RWPE1 (cell line): Measurements from ENCODE around the gene REPIN1.
A peak's percentile ranks its signal among the peaks of the same experiment; 100 is the strongest.

Experiments
- CTCF ChIA-PET: fragments of 350-600 bp; sonication (Branson Sonifier 250); formaldehyde crosslinking; extraction: SDS; loops from one replicate; lab custom pipeline; 2021; lab: Yijun Ruan, JAX
- POLR2A ChIA-PET: fragments of 400-600 bp; formaldehyde crosslinking; extraction: SDS; loops from one replicate; lab custom pipeline; 2020; ENCODE audit warnings: antibody characterized with exemption; ENCODE audit not compliant: low non-redundant PET; lab: Yijun Ruan, JAX
- DNase-seq: peaks from one replicate; pipeline ENCODE4 v3.0.0; 2012; ENCODE audit warnings: low spot score
- H3K27ac ChIP-seq: fragments of 450-650 bp; 2 replicates; pipeline ENCODE4 v1.5.1; 2017
- CTCF ChIP-seq: fragments of 450-650 bp; conservative IDR thresholded peaks from 2 replicates; pipeline ENCODE4 v1.5.1; 2017; ENCODE audit warnings: low read depth, mild to moderate bottlenecking

Gene REPIN1

GRCh38 chr7:150415161-150416153 is 46.8 kb downstream of the REPIN1 start:
- ChIA-PET CTCF (interaction anchor here (0.6 kb wide), 1 partner anchor 317 kb away, joined by 3 read pairs; no protein-coding TSS in a partner anchor), POLR2A (no interaction called here)
- TF ChIP-seq CTCF = no peak
- no peak for DNase-seq
- H3K27ac ChIP-seq = no peak overlapping the region

GRCh38 chr7:150417239-150417638 is 48.6 kb downstream of the REPIN1 start:
- DNase-seq = no peak
- TF ChIP-seq CTCF = no peak
- no peak overlapping the region for H3K27ac ChIP-seq
- ChIA-PET POLR2A (no interaction called here), CTCF (interaction anchor here (0.6 kb wide), 1 partner anchor 158 kb away, joined by 4 read pairs; no protein-coding TSS in a partner anchor)

- no peak overlapping the region for H3K27ac ChIP-seq
- CTCF ChIA-PET = interaction anchor here (0.6 kb wide), 1 partner anchor 159 kb away, joined by 4 read pairs; no protein-coding TSS in a partner anchor
- no peak for TF ChIP-seq CTCF
- no peak for DNase-seq
- POLR2A ChIA-PET = no interaction called here
These were observed 49.2 kb downstream of the REPIN1 start for GRCh38 chr7:150417863-150418262.

GRCh38 chr7:150420242-150420641 is 51.6 kb downstream of the REPIN1 start:
- TF ChIP-seq CTCF = no peak
- no peak for DNase-seq
- POLR2A ChIA-PET = no interaction called here
- H3K27ac ChIP-seq = no peak overlapping the region
- CTCF ChIA-PET = interaction anchor here (1.1 kb wide), 1 partner anchor 14 kb away, joined by 3 read pairs; no protein-coding TSS in a partner anchor

- DNase-seq = peak; percentile 71
- H3K27ac ChIP-seq = no peak overlapping the region
- ChIA-PET CTCF (interaction anchor here (0.5 to 0.6 kb wide), 2 partner anchors 53 to 67 kb away, joined by 3 read pairs; partner anchors contain the start of gene REPIN1), POLR2A (no interaction called here)
- peak; percentile 97 for TF ChIP-seq CTCF
These were observed 52.5 kb downstream of the REPIN1 start for GRCh38 chr7:150420987-150421674.

GRCh38 chr7:150421831-150422230 is 53.2 kb downstream of the REPIN1 start:
- DNase-seq = no peak
- TF ChIP-seq CTCF = no peak
- ChIA-PET POLR2A (no interaction called here), CTCF (interaction anchor here (0.5 to 0.6 kb wide), 3 partner anchors 53 to 866 kb away, joined by 3 read pairs; partner anchors contain the start of gene REPIN1)
- H3K27ac ChIP-seq = no peak overlapping the region
